Right cardiac atrium (tissue), 5 donors: ENCODE data around the gene SLC66A1. TPM values are rescaled to one million over a fixed set of nuclear protein-coding genes. Genes with fewer than 3 reads are reported as not detected.

Source experiments
- ATAC-seq, 2 donors: fragments of 200-7000 bp; cut with Tn5 transposase; one replicate each; pipeline versions ENCODE4 v1.8.0 to v1.9.1; 2020; ENCODE audit warnings: moderate library complexity in 2 of 2, mild to moderate bottlenecking in 1 of 2
- DNase-seq, 3 donors: peaks; one replicate each; pipeline ENCODE4 v3.0.0-alpha.2; 2020
- H3K27ac ChIP-seq: one replicate; pipeline ENCODE4 v1.5.1; 2013; ENCODE audit warnings: mild to moderate bottlenecking, low read length, control low read depth, moderate library complexity
- H3K27me3 ChIP-seq: one replicate; pipeline ENCODE4 v1.6.1; 2013; ENCODE audit not compliant: control insufficient read depth, insufficient read depth
- H3K4me1 ChIP-seq: one replicate; pipeline ENCODE4 v1.6.1; 2013; ENCODE audit warnings: low read length; ENCODE audit not compliant: control insufficient read depth, insufficient read depth
- H3K4me3 ChIP-seq: one replicate; pipeline ENCODE4 v1.5.1; 2013; ENCODE audit warnings: low read length, control low read depth
- H3K9me3 ChIP-seq: one replicate; pipeline ENCODE4 v1.6.1; 2013; ENCODE audit warnings: low read length; ENCODE audit not compliant: control insufficient read depth
- WGBS: extraction: QIAGEN DNeasy Blood & Tissue Kit; methylation state at CpG from one replicate; pipeline ENCODE4 v1.1.7; 2013; 5-methylcytosine and 5-hydroxymethylcytosine counted together
- intact Hi-C, 4 donors: fragments of 100-400 bp; cut with DNase I; formaldehyde crosslinking; loops; one replicate each; pipeline versions ENCODE4 v1.11.0 to v1.14.0; 2022 to 2023
- polyA plus RNA-seq: library from polyadenylated mRNA; stranded (reverse); fragments of 200-250 nt; gene quantifications from one replicate; pipeline ENCODE4 v1.2.3, GENCODE V29; 2013
- total RNA-seq, 4 donors: library from RNA; stranded (reverse); fragmentation: NEBNext Ultra II Directional; extraction: Animal tissue kit (Norgen Biotek cat#: 25700); gene quantifications; one replicate each; pipeline ENCODE4 v1.2.1, GENCODE V29; 2021
- donor health status: healthy with polysubstance abuse.
- donor health status: DM: no; HTN: yes; CAD: no.
- donor health status: DM: no; HTN: no; CAD: no.
- donor health status: DM: no; HTN: yes; CAD: no; lungs with severe emphysema.
- donor health status: DM: yes; HTN: yes; CAD: no.

SLC66A1 gene
- total and polyA plus RNA-seq, 5 donors: 6.6 to 9.2 (median 7.2) TPM

GRCh38 chr1:19306941-19307340 is 5.2 kb upstream of the SLC66A1 start:
- no peak for ATAC-seq
- H3K4me3 ChIP-seq: no peak overlapping the region
- DNase-seq: no peak
- no peaks in the 10 kb centered on the region for H3K9me3 ChIP-seq
- WGBS: 96% methylated on average over 6 of the region's 6 CpGs
- H3K27me3 ChIP-seq: no peaks in the 10 kb centered on the region
- no peaks in the 10 kb centered on the region for H3K4me1 ChIP-seq
- intact Hi-C loops: no loop called here
- no peak overlapping the region for H3K27ac ChIP-seq

DNA sequence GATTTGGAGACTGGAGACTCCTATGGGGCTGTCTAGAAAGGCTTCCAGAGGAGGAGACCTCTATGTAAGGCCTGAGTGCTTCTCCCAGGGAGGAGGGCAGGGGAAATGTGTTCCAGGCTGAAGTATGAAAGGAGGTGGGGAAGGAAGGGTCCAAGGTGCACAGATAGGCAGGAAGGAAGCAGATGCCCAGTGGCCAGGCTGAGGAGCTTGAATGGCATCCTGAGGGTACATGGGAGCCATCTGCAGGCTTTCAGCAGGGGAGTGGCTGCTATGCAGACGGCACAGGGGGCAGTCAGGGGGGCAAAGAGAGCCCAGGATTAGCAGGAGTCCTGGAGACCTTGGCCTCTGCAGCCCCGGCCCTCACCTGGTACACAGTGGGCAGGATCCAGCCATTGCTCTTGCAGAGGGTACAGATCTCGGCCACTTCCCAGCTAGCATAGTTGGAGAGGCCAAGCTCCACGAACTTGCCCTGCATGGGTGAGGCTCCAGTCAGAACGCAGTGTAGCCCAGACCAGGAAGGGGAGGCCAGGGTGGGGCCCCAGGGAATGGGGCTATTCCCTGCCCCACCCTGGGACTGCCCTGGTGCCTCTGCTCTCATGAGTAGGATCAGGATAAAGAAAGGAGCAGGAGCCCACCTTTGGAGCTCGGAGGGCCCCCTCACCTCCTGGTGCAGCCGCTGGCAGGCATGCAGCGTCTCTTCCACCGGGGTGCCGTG is 4.2 kb upstream of the SLC66A1 start:
- no peak overlapping the region for H3K4me3 ChIP-seq
- 89% methylated on average over 10 of the region's 10 CpGs for WGBS
- H3K9me3 ChIP-seq: no peaks in the 10 kb centered on the region
- ATAC-seq (no peak), DNase-seq (no peak)
- no peaks in the 10 kb centered on the region for H3K27me3 ChIP-seq
- intact Hi-C loops: no loop called here
- H3K4me1 ChIP-seq: no peaks in the 10 kb centered on the region
- H3K27ac ChIP-seq: no peak overlapping the region

- intact Hi-C loops: no loop called here
- no peaks in the 10 kb centered on the region for H3K27me3 ChIP-seq
- ATAC-seq: no peak
- H3K9me3 ChIP-seq: no peaks in the 10 kb centered on the region
- H3K27ac ChIP-seq: no peak overlapping the region
- DNase-seq: no peak
- 98% methylated on average over 3 of the region's 3 CpGs for WGBS
- H3K4me1 ChIP-seq: no peaks in the 10 kb centered on the region
- H3K4me3 ChIP-seq: no peak overlapping the region
Measured at GRCh38 chr1:19308509-19308907, 3.6 kb upstream of the SLC66A1 start.

DNA sequence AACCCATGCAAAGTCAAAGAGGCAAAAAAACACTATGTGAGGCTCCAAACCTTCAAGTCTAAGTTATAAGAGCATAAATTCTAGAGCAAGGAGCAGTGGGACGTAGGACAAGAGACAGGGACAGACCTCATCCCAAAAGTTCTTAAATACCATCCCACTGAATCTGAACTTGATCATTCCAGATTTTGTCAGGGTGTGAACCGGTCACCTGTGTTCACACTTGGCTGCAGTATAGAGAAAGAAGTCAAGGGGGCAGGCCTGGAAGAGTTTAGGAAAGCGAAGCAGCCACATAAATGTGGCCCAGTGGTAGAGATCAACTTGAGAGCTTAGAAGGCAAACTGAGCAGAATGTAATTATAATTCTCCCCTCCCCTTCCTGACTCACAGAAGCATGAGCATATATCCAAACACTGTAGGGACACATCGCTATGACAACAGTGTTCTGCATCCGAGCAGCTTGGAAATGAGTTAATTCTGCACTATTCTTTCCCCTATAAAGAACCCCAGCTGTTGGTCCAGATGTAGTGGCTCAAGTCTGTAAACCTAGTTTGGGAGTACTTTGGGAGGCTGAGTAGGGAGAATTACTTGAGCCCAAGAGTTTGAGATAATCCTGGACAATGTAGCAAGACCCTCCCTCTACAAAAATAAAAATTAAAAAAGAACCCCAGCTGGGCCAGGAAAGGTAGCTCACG is 2.9 kb upstream of the SLC66A1 start:
- Histone ChIP-seq H3K27me3 (no peaks in the 10 kb centered on the region), H3K27ac (no peak overlapping the region), H3K9me3 (no peaks in the 10 kb centered on the region), H3K4me1 (no peaks in the 10 kb centered on the region), H3K4me3 (no peak overlapping the region)
- intact Hi-C loops: no loop called here
- ATAC-seq (no peak), DNase-seq (no peak)
- 88% methylated on average over 6 of the region's 6 CpGs for WGBS

DNA sequence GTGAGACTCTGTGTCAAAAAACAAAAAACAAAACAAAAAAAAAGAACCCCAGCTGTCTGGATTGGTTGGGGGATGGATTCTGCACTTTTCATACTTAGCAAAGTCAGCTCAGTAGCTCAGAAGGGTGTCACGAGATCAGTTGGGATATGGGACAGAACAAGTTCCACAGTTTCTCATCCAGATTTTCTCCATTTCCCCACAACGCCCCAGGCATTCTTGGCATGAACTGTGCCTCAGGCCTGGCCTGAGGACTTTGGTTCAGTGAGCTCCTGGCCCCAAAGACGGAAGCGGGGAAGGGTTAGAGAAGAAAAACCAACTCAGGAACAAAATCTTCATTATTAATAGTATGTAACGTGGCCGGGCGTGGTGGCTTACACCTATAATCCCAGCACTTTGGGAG is 2.1 kb upstream of the SLC66A1 start:
- H3K4me3 ChIP-seq: no peak overlapping the region
- ATAC-seq (no peak), DNase-seq (no peak)
- H3K27ac ChIP-seq: no peak overlapping the region
- H3K4me1 ChIP-seq: no peaks in the 10 kb centered on the region
- 90% methylated on average over 7 of the region's 7 CpGs for WGBS
- no peaks in the 10 kb centered on the region for H3K9me3 ChIP-seq
- intact Hi-C loops: no loop called here
- H3K27me3 ChIP-seq: no peaks in the 10 kb centered on the region

DNA sequence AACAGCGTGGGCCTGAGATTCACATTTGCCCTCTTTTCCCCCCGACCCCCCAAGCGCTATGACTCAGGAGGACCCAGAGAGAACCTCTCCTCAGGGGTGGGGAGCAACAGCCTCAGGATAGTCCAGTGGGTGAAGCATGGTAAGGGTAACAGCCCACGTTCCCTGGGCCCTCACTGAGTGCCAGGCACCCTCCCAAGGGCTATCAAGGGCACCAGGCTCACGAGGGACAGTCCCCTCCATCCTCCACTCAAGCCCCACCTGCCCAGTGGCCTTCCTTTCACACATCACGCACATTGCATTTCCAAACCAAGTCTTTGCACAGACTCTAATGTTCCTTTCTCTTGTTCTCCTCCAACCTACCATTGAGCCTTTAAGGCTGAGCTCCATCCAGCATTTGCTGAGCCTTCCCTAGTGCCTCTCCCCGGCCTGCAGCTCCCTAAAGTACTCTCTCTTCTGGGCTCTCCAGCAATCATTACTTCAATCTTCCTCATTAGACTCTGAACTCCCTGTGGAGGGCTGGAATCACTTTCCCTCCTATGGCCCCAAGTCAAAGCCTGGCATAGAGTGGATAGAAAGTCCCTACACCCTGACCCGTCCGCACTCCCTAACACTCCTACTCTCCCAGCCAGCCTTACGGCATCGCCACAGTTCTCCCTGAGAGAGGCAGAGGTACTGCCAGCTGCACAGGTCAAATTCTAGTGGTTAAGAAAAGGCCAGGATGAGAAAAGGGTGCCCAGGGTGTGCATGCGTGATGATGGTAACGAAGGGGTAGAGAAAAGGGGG is 1.2 kb upstream of the SLC66A1 start:
- intact Hi-C loops: no loop called here
- Histone ChIP-seq H3K4me1 (no peaks in the 10 kb centered on the region), H3K27me3 (no peaks in the 10 kb centered on the region), H3K9me3 (no peaks in the 10 kb centered on the region), H3K27ac (no peak overlapping the region), H3K4me3 (peak overlapping the region; percentile 56)
- DNase-seq (no peak), ATAC-seq (no peak)
- WGBS: 46% methylated on average over 13 of the region's 13 CpGs

DNA sequence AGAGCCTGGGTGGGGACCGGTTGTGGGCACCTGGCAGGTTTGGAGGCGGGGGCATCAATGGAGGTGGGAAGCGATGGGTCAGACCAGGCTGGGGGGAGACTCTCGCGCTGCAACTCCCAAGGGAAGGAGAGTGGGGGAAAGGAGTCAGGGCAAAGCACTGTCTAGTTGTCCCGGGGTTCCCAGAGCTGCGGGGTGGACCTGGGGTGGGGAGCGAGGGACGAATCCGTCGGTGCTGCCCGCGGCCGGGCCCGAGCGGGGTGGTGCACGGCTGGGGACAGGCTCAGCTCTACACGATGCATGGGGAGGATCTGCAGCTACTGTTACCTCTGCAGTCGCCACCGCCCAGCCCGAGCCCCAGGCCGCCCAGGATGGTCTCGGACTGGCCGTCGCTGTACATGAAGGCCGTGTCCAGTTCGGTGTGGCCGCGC is 609 bp upstream of the SLC66A1 start:
- Histone ChIP-seq H3K9me3 (no peaks in the 10 kb centered on the region), H3K27ac (peak overlapping the region; percentile 38), H3K4me3 (peak overlapping the region; percentile 56), H3K4me1 (no peaks in the 10 kb centered on the region), H3K27me3 (no peaks in the 10 kb centered on the region)
- intact Hi-C loops: no loop called here
- DNase-seq (peak in 1 of 3 donors; percentile 37), ATAC-seq (peak; percentile 11 to 28)
- WGBS: 1% methylated on average over 29 of the region's 29 CpGs

GRCh38 chr1:19312782-19313635 is 883 bp downstream of the SLC66A1 start:
- ATAC-seq (no peak), DNase-seq (no peak)
- intact Hi-C loops: no loop called here
- WGBS: 35% methylated on average over 20 of the region's 20 CpGs
- Histone ChIP-seq H3K9me3 (no peaks in the 10 kb centered on the region), H3K4me3 (peak overlapping the region; percentile 65), H3K27me3 (no peaks in the 10 kb centered on the region), H3K27ac (peak overlapping the region; percentile 69), H3K4me1 (no peaks in the 10 kb centered on the region)

GRCh38 chr1:19313636-19313959 is 1.5 kb downstream of the SLC66A1 start:
- no peak for ATAC-seq
- intact Hi-C loops: no loop called here
- H3K27me3 ChIP-seq: no peaks in the 10 kb centered on the region
- H3K9me3 ChIP-seq: no peaks in the 10 kb centered on the region
- no peak for DNase-seq
- WGBS: 88% methylated on average over 4 of the region's 4 CpGs
- H3K4me3 ChIP-seq: no peak overlapping the region
- no peaks in the 10 kb centered on the region for H3K4me1 ChIP-seq
- H3K27ac ChIP-seq: no peak overlapping the region

GRCh38 chr1:19313961-19314882 is 2.1 kb downstream of the SLC66A1 start:
- WGBS: 89% methylated on average over 10 of the region's 10 CpGs
- ATAC-seq (no peak), DNase-seq (no peak)
- H3K9me3 ChIP-seq: no peaks in the 10 kb centered on the region
- no peak overlapping the region for H3K4me3 ChIP-seq
- no peaks in the 10 kb centered on the region for H3K4me1 ChIP-seq
- intact Hi-C loops: no loop called here
- no peaks in the 10 kb centered on the region for H3K27me3 ChIP-seq
- H3K27ac ChIP-seq: no peak overlapping the region
